ENCODE data around the gene ARHGAP42.

- no peak for TF ChIP-seq POLR2A (IDR thresholded peaks at IDR 0.05; ENCODE audit: low read depth)
- TF ChIP-seq CTCF (IDR thresholded peaks at IDR 0.05): no peak
- no peak for TF ChIP-seq POLR2AphosphoS5 (IDR thresholded peaks at IDR 0.05)
- no peak for TF ChIP-seq EP300 (IDR thresholded peaks at IDR 0.05)
These were observed 103.0 kb downstream of the ARHGAP42 start for GRCh38 chr11:100790073-100790472.
